DMS53 treated with DMSO at 0.1 percent for 48 hours (cell line): ENCODE results near the gene XXYLT1.

ENCODE experiments used
- DNase-seq: peaks from one replicate; lab custom pipeline; 2025; ENCODE audit not compliant: unreplicated experiment; lab: John Stamatoyannopoulos, UW

The XXYLT1 gene

GRCh38 chr3:195172039-195172684 is 98.8 kb downstream of the XXYLT1 start:
- no peak for DNase-seq

- DNase-seq, result no peak
Measured at GRCh38 chr3:195171093-195171873, 99.7 kb downstream of the XXYLT1 start.

- DNase-seq, result no peak
Measured at GRCh38 chr3:195170496-195170895, 100.5 kb downstream of the XXYLT1 start.

GRCh38 chr3:195169011-195169649 is 101.8 kb downstream of the XXYLT1 start:
- DNase-seq, result no peak

GRCh38 chr3:195168009-195168762 is 102.8 kb downstream of the XXYLT1 start:
- DNase-seq, result no peak

- DNase-seq, result no peak
Measured at GRCh38 chr3:195165790-195166189, 105.2 kb downstream of the XXYLT1 start.

GRCh38 chr3:195165265-195165609 is 105.7 kb downstream of the XXYLT1 start:
- DNase-seq, result no peak

GRCh38 chr3:195164573-195165264 is 106.2 kb downstream of the XXYLT1 start:
- DNase-seq, result no peak

- DNase-seq, result no peak
Measured at GRCh38 chr3:195163719-195164572, 107.0 kb downstream of the XXYLT1 start.

GRCh38 chr3:195162816-195163215 is 108.1 kb downstream of the XXYLT1 start:
- no peak for DNase-seq

GRCh38 chr3:195162033-195162669 is 108.8 kb downstream of the XXYLT1 start:
- no peak for DNase-seq

- DNase-seq, result no peak
Measured at GRCh38 chr3:195160908-195161434, 110.0 kb downstream of the XXYLT1 start.

GRCh38 chr3:195160257-195160898 is 110.6 kb downstream of the XXYLT1 start:
- DNase-seq, result no peak

GRCh38 chr3:195159814-195160165 is 111.2 kb downstream of the XXYLT1 start:
- no peak for DNase-seq

GRCh38 chr3:195159117-195159813 is 111.7 kb downstream of the XXYLT1 start:
- DNase-seq, result no peak

GRCh38 chr3:195156286-195156890 is 114.6 kb downstream of the XXYLT1 start:
- DNase-seq, result no peak

- no peak for DNase-seq
Measured at GRCh38 chr3:195155570-195156241, 115.3 kb downstream of the XXYLT1 start.
